Midbrain (tissue), 1 donor: ENCODE data around the gene TMPRSS7.

Experiments used
- DNase-seq: peaks from one replicate; lab custom pipeline; 2025; lab: John Stamatoyannopoulos, UW

Gene TMPRSS7

GRCh38 chr3:112034436-112034835 is at the start of gene TMPRSS7:
TMPRSS7 (plus strand) TSS chr3:112034736; CDS start chr3:112034846, 110 bp downstream.
- no peak for DNase-seq

DNA sequence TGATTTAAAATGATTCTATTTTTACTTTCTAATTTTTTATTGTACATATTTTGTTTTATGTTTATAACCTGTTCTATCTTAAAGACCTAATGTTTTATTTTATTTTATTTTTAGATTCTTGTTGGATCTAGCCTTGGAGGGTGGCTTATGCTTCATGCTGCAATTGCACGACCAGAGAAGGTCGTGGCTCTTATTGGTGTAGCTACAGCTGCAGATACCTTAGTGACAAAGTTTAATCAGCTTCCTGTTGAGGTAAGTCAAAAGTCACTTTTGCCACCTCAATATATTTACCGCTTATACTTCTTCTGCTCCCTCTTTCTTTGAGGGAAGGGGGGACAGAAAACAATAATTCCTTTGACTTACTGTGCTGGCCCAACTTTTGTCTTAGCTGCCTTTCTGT is 47.7 kb upstream of the TMPRSS7 start:
- no peak for DNase-seq

- DNase-seq, result peak; percentile 57
Observed at GRCh38 chr3:111989061-111989678, 45.4 kb upstream of the TMPRSS7 start.

- no peak for DNase-seq
Observed at GRCh38 chr3:111993038-111993437, 41.5 kb upstream of the TMPRSS7 start.

- peak; percentile 42 for DNase-seq
Observed at GRCh38 chr3:111998636-111999483, 35.7 kb upstream of the TMPRSS7 start, which contains the start of gene TAGLN3. TAGLN3 (plus strand) TSS chr3:111998922; CDS start chr3:111999423, 501 bp downstream.

DNA sequence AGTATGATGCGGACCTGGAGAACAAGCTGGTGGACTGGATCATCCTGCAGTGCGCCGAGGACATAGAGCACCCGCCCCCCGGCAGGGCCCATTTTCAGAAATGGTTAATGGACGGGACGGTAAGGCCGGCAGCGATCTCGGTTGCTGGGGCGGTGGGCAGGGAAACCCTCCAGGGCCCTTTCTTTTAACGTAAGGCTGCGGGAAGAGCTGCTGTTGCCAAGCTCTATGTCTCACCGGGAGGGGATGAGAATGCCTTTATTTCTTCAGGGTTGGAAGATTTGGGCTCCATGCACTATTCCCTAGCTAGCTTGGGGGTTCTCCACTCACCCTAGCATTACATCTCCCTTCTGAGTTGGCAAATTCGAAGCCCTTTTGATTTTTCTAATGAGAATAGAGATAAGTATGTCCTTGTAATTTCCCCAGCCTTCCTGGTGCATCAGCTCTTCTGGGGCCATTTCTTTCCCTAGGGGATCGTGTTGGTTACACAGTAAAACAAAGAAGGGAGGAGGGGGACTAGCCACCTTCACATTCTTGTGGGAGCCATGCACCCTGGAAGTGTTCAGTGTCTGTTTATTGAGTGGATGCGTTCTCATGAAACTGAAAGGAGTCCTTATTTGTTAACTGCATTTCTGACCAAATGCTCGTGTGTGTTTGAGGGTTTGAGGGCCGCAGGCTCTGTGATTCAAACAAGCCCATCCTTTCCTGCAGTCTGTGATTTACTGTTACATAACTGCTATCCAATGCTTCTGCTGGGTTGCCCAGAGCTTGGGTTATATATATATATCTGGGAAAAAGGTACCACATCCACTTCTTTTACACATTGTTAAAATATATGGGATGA is 34.8 kb upstream of the TMPRSS7 start:
- no peak for DNase-seq

DNA sequence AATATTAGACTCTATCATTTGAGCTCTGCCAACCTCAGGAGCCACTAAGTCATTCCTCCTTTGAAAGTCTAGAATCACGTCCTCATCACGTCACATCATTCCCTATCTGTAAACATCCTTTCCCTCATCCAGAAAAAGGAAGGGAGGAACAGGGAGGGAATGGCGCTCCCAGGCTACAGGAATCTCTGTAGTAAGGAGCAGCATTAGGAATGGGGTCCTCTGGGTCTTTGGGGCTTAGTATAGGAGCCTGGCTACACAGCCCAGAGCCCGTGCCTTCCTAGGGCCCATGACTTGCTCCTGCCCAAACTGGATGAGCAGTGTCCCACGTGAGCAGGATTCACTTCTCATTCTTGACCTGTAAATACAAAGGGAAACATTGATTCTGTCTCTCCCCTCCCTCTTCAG is 34.2 kb upstream of the TMPRSS7 start:
- no peak for DNase-seq

GRCh38 chr3:112000966-112001365 is 33.6 kb upstream of the TMPRSS7 start:
- no peak for DNase-seq

DNA sequence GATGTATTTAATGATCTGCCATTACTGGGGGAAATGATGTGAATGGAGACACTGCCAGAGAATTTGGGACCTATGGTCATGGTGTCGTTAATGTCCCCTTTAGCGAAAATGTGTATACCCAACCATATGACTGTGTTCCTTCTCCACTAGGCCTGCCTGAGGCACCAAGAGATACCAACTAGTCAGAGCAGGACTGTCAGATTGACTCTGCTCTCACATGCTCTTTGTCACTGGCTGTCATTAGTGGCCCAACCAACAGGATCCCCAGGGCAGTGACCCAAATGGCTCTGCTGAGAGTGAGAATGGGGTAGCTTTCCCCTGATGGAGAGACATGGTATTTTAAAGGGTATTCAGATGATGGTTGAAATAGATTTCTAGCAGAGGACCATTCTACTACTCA is 33.0 kb upstream of the TMPRSS7 start:
- DNase-seq, result no peak

DNA sequence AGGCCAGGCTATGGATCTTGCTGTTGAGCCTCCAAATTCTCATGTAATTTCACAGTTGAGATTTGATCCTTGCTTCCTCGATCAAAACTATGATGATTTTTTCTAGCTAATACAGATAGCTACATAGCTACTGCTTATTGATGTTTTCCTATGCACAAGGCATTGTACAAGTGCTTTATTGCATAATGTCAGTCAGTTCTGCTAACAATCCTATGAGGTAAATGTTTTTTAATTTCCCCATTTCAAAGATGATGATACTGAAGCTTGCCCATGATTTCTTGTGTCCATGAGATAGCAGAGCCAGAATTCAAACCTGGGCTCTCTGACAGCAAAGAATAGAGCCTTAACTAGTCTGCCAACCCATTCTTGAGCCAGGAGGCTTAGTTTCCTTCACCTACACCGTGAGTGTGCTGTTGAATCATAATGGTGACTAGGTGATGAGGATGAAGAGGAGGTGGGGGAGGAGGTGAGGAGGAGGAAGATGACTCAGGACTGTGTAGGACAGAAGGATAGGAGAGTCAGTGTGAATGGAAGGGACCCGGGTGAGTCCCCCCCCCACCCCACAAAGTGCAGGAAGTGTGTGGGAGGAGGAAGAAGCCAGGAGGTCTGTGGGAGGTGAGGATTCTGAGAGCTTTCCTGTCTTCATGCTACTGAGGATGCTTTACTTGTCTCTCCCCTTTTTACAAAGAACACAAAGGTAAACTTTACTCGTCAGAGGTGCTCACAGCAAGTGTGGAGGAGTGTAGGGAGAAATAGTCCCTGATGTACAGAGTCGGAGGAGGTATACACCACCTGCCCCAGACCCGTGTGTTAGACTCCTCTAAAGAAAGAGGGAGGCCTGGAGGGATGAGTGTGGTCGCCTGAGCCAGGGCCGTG is 32.2 kb upstream of the TMPRSS7 start:
- no peak for DNase-seq

GRCh38 chr3:112003321-112004080 is 31.0 kb upstream of the TMPRSS7 start:
- DNase-seq, result no peak

- DNase-seq, result no peak
Observed at GRCh38 chr3:112004187-112004586, 30.3 kb upstream of the TMPRSS7 start.

DNA sequence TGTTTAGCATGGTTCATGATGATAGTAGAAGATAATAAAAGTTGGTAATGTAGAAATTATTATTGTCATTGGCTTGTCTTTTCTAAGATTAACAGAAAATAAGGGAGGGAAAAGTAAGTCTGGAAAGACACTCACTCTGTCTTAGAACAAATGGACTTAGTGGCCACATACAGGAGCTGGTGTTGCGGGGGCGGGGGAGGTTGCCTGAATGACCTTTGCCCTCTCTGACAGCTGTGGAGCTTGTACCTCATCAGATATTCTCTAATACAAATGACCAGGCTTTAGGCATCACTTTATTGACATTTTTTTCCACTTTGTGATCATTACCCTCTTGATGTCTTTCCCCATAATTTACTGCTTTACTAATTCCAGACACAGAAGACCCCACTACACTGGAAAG is 29.9 kb upstream of the TMPRSS7 start:
- no peak for DNase-seq

GRCh38 chr3:112005091-112005672 is 29.4 kb upstream of the TMPRSS7 start:
- DNase-seq, result no peak

- no peak for DNase-seq
Observed at GRCh38 chr3:112007633-112008032, 26.9 kb upstream of the TMPRSS7 start.

- no peak for DNase-seq
Observed at GRCh38 chr3:112009670-112010069, 24.9 kb upstream of the TMPRSS7 start.

GRCh38 chr3:112010636-112011035 is 23.9 kb upstream of the TMPRSS7 start:
- DNase-seq, result no peak

DNA sequence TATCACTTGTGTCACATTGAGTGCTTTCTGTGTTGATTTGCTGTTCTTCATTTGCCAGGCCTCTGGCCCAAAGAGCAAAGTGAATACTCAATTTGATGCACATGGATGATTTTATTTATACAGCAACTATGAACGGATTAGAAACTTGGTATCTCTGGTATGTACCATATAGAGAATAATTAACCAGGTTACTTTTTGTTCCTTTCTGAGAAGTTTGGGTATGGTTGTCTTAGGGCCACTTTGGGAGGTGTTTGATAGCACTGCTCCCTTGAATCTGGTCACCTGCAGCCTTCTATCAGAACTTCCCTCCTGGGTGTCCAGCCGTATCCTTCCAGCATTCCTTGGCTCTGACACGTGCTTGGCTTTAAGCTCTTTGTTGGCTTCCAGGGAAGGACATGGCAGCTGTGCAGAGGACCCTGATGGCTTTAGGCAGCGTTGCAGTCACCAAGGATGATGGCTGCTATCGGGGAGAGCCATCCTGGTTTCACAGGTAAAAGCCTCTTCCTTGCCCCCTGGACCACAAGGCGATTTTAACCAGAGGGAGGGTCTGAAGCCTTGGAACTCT is 23.1 kb upstream of the TMPRSS7 start:
- no peak for DNase-seq

- no peak for DNase-seq
Observed at GRCh38 chr3:112012205-112012992, 22.1 kb upstream of the TMPRSS7 start.
